Activated CD4-positive, alpha-beta T cell treated with anti-CD3 and anti-CD28 coated beads, Interleukin-2, Interleukin-6, amounts not matched to agents 100 ng/mL and 50 ng/mL, durations not matched to agents 16 hours and 8 hours (primary cell): Measurements from ENCODE around the gene AKAP5.

ENCODE experiments used
- DNase-seq: peaks from one replicate; pipeline ENCODE4 v3.0.0-alpha.2; 2020

AKAP5 gene

GRCh38 chr14:64463195-64463594 is 2.1 kb upstream of the AKAP5 start:
- DNase-seq = no peak

GRCh38 chr14:64463873-64464272 is 1.4 kb upstream of the AKAP5 start:
- DNase-seq = no peak

GRCh38 chr14:64464651-64465050 is 648 bp upstream of the AKAP5 start:
- no peak for DNase-seq

- DNase-seq = no peak
Measured at GRCh38 chr14:64465831-64466554, 694 bp downstream of the AKAP5 start.

- no peak for DNase-seq
Measured at GRCh38 chr14:64467101-64467500, 1.8 kb downstream of the AKAP5 start.

GRCh38 chr14:64467566-64467965 is 2.3 kb downstream of the AKAP5 start:
- DNase-seq = no peak

GRCh38 chr14:64468451-64468850 is 3.2 kb downstream of the AKAP5 start:
- DNase-seq = no peak

GRCh38 chr14:64474041-64474440 is 8.7 kb downstream of the AKAP5 start:
- DNase-seq = no peak

- DNase-seq = no peak
Measured at GRCh38 chr14:64474698-64475097, 9.4 kb downstream of the AKAP5 start.

- DNase-seq = no peak
Measured at GRCh38 chr14:64475585-64476273, 10.4 kb downstream of the AKAP5 start.

GRCh38 chr14:64476438-64476837 is 11.1 kb downstream of the AKAP5 start:
- no peak for DNase-seq

GRCh38 chr14:64478634-64479250 is 13.4 kb downstream of the AKAP5 start:
- DNase-seq = no peak

GRCh38 chr14:64488590-64489099 is 23.3 kb downstream of the AKAP5 start:
- DNase-seq = no peak

- DNase-seq = no peak
Measured at GRCh38 chr14:64491637-64492036, 26.3 kb downstream of the AKAP5 start.

GRCh38 chr14:64493455-64493854 is 28.2 kb downstream of the AKAP5 start:
- DNase-seq = no peak

GRCh38 chr14:64495252-64495651 is 30.0 kb downstream of the AKAP5 start:
- no peak for DNase-seq

- DNase-seq = no peak
Measured at GRCh38 chr14:64496764-64497163, 31.5 kb downstream of the AKAP5 start.

GRCh38 chr14:64500088-64500487 is 34.8 kb downstream of the AKAP5 start:
- DNase-seq = no peak

GRCh38 chr14:64501411-64502171 is 36.3 kb downstream of the AKAP5 start:
- no peak for DNase-seq

GRCh38 chr14:64502456-64502855 is 37.2 kb downstream of the AKAP5 start:
- DNase-seq = peak; percentile 31

GRCh38 chr14:64502887-64503433 is 37.7 kb downstream of the AKAP5 start:
- peak; percentile 36 for DNase-seq

- DNase-seq = peak; percentile 97
Measured at GRCh38 chr14:64503434-64504309, 38.4 kb downstream of the AKAP5 start, which contains the start of gene ZBTB25. ZBTB25 (minus strand) TSS chr14:64503838; CDS start chr14:64490533, 13,305 bp downstream.
